Measurements from ENCODE around the gene GALNT16. TPM values are rescaled to one million over a fixed set of nuclear protein-coding genes. Genes with fewer than 3 reads are reported as not detected.

The GALNT16 gene
- total RNA-seq, 1 donor from 2014 or later, result 0.35 TPM

DNA sequence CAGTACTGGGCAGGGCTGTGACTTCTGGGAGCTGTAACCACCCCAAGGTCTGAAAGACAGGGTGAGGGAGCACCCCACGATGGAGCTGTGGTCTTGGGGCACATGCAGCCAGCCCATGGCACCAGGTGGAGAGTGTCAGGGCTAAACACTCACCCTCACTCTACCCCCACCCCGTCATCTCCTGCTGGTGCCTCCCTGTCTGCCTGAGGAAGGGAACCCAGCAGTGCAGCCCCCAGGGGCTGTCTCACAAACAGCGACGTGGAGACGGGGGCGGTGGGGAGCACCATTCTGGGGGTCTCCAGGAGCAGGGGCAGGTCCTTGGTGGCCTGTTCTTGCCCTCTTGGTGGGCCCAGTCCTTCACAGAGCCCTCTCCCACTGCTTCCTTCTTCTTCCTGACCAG, 74.6 kb downstream of the GALNT16 start:
- no peak for DNase-seq (ENCODE audit: low read depth)
- TF ChIP-seq, protein P1, sequence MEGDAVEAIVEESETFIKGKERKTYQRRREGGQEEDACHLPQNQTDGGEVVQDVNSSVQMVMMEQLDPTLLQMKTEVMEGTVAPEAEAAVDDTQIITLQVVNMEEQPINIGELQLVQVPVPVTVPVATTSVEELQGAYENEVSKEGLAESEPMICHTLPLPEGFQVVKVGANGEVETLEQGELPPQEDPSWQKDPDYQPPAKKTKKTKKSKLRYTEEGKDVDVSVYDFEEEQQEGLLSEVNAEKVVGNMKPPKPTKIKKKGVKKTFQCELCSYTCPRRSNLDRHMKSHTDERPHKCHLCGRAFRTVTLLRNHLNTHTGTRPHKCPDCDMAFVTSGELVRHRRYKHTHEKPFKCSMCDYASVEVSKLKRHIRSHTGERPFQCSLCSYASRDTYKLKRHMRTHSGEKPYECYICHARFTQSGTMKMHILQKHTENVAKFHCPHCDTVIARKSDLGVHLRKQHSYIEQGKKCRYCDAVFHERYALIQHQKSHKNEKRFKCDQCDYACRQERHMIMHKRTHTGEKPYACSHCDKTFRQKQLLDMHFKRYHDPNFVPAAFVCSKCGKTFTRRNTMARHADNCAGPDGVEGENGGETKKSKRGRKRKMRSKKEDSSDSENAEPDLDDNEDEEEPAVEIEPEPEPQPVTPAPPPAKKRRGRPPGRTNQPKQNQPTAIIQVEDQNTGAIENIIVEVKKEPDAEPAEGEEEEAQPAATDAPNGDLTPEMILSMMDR (conservative IDR thresholded peaks at IDR 0.05; ENCODE audit: low read depth, low read length), result no peak
- no peak overlapping the region for H3K4me3 ChIP-seq (ENCODE audit: low read depth, low read length)

- TF ChIP-seq, protein P1 (conservative IDR thresholded peaks at IDR 0.05; ENCODE audit: low read depth, low read length), result no peak
- DNase-seq (ENCODE audit: low read depth), result no peak
- no peak overlapping the region for H3K4me3 ChIP-seq (ENCODE audit: low read depth, low read length)
Observed at GRCh38 chr14:69335371-69335771, 75.4 kb downstream of the GALNT16 start.

GRCh38 chr14:69337984-69338383, 78.0 kb downstream of the GALNT16 start:
- no peak overlapping the region for H3K4me3 ChIP-seq (ENCODE audit: low read depth, low read length)
- DNase-seq (ENCODE audit: low read depth), result no peak
- TF ChIP-seq, protein P1 (conservative IDR thresholded peaks at IDR 0.05; ENCODE audit: low read depth, low read length), result no peak

- TF ChIP-seq, protein P1 (conservative IDR thresholded peaks at IDR 0.05; ENCODE audit: low read depth, low read length), result no peak
- no peak overlapping the region for H3K4me3 ChIP-seq (ENCODE audit: low read depth, low read length)
- DNase-seq (ENCODE audit: low read depth), result no peak
Observed at GRCh38 chr14:69339426-69339825, 79.5 kb downstream of the GALNT16 start.

- TF ChIP-seq, protein P1 (conservative IDR thresholded peaks at IDR 0.05; ENCODE audit: low read depth, low read length), result no peak
- H3K4me3 ChIP-seq (ENCODE audit: low read depth, low read length), result no peak overlapping the region
- DNase-seq (ENCODE audit: low read depth), result no peak
Observed at GRCh38 chr14:69342928-69343525, 83.1 kb downstream of the GALNT16 start.

GRCh38 chr14:69344171-69344570, 84.2 kb downstream of the GALNT16 start:
- TF ChIP-seq, protein P1 (conservative IDR thresholded peaks at IDR 0.05; ENCODE audit: low read depth, low read length), result no peak
- no peak for DNase-seq (ENCODE audit: low read depth)
- no peak overlapping the region for H3K4me3 ChIP-seq (ENCODE audit: low read depth, low read length)

GRCh38 chr14:69345402-69345801, 85.4 kb downstream of the GALNT16 start:
- TF ChIP-seq, protein P1 (conservative IDR thresholded peaks at IDR 0.05; ENCODE audit: low read depth, low read length), result no peak
- no peak for DNase-seq (ENCODE audit: low read depth)
- no peak overlapping the region for H3K4me3 ChIP-seq (ENCODE audit: low read depth, low read length)
